ENCODE results near the gene C6orf15.

The C6orf15 gene

DNA sequence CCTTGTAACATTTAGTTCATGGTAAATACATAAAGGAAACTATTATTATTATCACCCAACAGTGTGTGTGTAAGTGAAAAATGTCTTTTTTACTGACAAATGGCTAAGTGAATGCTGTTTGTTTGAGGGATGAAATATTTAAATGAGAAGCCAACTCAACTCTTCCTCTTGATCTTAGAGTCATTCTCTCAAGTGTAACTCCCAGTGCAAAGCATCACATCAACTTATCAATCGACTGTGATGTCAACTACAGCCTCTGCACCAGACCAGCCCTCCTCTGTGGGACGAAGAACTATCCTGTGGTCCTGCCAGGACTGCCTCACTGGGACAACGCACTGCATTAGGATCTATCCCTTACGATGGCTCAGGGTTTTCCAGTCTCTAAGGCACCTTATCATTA, 5.3 kb downstream of the C6orf15 start:
- DNase-seq (ENCODE audit: low spot score) = no peak

DNA sequence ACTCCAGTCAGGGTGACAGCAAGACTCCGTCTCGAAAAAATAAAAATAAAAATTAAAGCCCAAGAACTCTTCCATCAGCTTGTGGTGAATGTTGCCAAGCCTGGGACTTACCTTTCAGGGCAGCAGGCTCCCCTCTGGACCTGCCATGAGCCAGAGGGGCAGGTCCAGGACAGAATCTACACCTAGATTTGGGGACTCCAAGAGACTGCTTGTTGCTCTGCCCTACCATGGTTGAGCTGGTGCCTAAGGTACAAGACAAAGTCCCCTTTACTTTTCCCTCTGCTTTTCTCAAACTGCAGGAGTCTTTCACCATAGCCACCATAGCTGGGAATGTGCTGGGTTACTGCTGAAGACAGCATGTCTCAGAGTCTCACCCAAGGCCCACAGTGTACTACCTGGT, 9.2 kb downstream of the C6orf15 start:
- no peak for DNase-seq (ENCODE audit: low spot score)

DNA sequence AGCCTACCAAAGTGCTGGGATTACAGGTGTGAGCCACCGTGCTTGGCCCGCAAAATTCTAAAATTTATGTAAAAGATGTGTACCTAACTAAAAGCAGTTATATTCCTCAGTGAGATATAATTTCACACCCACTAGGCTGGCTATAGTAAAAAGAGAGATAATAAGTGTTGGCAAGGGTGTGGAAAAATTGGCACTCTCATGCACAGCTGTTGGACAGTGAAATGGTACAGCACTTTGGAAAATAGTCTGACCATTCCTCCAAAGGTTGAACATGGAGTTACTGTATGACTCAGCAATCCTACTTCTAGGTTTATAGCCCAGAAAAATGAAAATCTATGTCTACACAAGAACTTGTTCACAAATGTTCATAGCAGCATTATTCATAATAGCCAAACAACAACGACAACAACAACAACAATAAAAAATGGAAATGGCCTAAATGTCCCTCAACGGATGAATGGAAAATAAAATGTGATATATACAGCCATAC, 13.9 kb downstream of the C6orf15 start:
- no peak for DNase-seq (ENCODE audit: low spot score)

DNA sequence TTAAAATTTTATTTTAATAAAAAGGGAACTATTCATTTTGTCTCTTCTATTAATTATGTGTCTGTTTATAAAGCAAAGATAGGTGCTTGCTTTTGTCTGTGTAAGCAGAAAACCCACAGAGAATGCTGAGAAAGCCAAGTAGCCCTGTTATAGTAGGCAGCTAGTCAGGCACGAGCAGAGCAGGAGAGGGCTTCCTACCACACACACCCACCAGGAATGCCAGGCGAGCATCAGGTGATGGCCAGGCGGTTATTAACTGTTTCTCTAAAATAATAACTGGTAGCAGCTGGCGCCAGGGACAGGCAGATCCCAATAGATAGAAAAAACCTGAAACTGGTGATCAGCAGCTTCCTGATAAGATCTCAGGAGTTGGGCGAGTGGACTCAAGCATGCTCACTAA, 15.7 kb downstream of the C6orf15 start:
- DNase-seq (ENCODE audit: low spot score) = no peak

DNA sequence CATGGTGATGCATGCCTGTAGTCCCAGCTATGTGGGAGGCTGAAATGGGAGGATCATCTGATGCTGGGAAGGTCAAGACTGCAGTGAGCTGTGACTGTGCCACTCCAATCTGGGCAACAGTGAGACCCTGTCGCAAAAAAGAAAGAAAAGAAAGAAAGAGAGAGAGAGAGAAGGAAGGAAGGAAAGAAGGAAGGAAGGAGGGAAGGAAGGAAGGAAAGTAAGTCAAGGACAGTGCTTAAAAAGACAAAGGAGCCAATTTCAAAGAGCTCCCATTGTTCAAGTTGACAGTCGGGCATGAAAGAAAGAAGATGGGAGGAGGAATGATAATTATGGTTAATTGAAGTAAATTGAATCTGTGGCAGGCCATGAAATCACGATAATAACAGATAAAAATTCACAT, 16.2 kb downstream of the C6orf15 start:
- no peak for DNase-seq (ENCODE audit: low spot score)

DNA sequence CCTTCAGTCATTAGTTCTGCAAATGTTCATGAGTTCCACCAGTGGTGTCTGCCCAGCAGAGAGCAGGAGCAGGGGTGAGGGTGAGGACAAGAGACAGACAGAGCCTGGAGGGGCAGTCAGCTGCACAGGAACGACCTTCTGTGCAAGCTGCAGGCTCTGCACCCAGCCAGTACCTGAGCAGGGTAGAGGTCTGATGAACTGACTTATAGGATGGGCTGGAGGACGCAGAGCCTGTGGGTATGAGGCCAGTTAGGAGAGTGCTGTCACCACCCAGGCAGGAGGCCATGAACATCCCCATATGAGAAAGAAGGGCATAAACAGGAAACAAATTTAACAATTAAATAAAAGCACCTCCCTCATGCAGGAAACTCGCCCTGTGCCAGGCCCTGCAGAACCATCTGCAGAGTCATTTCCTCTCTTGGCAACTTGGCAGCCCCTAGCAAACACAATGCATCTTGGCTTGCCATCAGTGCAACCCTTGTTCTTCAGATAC, 17.9 kb downstream of the C6orf15 start:
- DNase-seq (ENCODE audit: low spot score) = peak; percentile 61

DNA sequence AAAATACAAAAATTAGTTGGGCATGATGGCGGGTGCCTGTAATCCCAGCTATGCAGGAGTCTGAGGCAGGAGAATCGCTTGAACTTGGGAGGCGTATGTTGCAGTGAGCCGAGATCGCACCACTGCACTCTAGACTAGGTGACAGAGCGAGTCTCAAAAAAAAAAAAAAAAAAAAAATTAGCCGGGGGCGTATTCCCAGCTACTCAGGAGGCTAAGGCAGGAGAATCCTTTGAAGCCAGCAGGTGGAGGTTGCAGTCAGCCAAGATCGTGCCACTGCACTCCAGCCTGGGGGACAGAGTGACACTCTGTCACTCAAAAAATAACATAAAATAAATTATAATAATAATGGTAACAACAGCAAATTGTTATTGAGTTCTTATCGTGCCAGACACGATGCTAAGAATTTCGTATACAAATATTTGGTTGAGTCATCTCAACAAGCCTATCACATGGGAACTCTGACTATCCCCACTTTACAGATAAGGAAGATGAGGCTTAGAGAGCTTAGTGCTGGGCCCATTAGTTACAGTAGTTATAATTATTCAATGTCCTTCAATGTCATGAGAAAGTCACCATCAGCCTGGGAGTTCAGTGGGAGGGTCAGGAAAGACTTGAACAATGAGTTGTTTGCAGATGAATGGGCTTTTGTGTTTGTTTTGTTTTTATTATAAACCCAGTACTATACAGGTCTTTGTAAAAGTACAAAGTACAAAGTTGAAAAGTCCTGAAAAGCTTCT, 19.4 kb downstream of the C6orf15 start:
- DNase-seq (ENCODE audit: low spot score) = no peak

DNA sequence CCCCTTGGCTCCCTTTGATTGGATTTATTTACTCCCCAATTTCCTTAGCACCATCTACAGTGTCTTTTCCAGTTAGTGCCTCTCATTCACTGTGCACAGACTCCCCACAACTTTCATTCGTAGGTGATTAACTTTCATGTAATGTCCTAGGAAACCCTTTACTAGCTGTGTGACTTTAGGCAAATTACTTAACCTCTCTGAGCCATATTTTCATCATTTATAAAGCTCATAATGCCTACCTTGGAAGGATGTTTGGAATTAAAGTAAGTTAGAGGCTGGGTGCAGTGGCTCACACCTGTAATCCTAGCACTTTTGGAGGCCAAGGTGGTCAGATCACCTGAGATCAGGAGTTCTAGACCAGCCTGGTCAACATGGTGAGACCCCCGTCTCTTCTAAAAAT, 20.1 kb downstream of the C6orf15 start:
- no peak for DNase-seq (ENCODE audit: low spot score)

DNA sequence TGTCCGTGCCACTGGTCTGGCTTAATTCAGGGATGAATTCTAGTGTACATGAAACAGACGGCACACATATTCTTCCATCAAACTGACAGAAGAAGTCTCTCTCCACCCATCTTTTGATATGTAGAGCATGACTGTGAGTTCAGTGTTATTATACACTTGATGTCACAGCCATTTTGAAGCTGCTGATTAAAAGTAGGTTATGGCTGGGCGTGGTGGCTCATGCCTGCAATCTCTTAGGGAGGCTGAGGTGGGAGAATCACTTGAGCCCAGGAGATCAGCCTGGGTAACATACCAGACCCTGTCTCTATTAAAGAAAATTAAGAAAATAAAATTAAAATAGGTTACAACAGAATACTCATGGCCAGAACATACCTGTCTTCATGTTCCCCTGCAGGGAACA, 20.7 kb downstream of the C6orf15 start:
- no peak for DNase-seq (ENCODE audit: low spot score)

DNA sequence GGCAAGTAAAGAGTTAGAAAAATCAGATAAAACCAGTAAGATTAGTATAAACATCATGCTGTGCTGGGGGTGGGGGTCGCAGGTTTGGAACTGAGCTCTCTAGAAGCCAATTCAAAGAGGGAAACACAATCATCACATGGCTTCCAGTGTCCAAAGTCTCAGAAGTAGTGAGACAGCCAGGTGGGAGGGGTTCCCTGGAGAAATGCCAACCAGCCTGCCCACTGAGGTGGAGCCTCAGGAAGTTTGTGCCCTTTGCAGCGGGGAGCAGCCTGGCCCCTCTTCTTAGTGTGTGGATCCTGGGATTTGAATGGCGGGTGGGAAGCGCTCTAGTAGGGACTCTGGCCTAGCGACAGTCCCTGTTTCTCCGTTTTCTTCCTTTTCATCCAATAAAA, 21.4 kb downstream of the C6orf15 start:
- DNase-seq (ENCODE audit: low spot score) = no peak

DNA sequence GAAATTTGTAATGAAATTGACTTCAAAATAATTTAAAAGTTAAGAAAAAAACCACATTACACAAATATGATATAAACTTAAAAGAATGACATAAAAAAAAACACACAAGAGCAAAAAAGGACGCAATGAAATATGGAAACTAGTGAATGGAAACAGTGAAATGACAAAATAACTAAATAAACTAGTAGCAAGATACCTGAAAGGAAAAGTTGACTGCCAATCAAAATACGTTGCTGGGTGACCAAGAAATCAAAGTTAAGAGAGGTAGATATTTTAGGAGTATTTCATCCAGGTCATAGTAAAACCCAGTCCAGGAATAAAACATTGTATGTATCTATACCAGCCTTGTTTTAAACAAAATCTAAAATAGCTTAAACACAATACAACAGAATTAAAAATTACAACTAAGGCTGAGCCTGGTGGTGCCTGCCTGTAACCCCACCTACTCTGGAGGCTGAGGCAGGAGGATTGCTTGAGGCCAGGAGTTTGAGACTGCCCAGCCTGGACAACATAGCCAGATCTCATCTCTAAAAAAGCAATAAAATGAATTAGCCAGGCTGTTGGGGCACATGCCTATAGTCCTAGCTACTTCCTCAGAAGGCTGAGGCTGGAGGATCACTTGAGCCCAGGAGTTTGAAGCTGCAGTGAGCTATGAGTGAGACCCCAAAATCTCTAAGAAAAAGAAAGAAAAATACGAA, 22.0 kb downstream of the C6orf15 start:
- no peak for DNase-seq (ENCODE audit: low spot score)

DNA sequence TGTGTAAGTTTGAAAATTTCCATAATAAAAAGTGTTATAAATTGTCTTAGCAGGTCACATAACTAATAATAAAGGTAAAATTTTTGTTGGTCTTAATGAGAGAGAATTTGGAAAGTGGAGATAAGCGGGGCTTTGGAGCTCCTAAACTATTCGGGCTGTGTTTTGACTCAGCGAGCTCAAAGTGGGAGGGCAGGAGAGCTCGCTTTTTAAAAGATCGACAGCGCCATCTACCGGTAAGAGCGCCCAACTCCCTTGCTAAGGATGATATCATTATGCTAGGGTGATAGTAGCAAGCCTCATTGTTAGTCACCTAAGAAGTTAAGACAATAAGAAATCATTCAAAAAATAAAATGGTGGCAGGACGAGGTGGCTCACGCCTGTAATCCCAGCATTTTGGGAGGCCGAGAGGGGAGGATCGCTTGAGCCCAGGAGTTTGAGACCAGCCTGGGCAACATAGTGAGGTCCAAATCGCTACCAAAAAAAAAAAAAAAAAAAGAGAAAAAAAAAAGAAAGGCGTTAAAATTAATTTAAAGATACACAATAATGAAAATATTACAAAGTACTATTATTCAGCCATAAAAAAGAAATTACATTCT, 24.8 kb downstream of the C6orf15 start:
- peak; percentile 87 for DNase-seq (ENCODE audit: low spot score)

DNA sequence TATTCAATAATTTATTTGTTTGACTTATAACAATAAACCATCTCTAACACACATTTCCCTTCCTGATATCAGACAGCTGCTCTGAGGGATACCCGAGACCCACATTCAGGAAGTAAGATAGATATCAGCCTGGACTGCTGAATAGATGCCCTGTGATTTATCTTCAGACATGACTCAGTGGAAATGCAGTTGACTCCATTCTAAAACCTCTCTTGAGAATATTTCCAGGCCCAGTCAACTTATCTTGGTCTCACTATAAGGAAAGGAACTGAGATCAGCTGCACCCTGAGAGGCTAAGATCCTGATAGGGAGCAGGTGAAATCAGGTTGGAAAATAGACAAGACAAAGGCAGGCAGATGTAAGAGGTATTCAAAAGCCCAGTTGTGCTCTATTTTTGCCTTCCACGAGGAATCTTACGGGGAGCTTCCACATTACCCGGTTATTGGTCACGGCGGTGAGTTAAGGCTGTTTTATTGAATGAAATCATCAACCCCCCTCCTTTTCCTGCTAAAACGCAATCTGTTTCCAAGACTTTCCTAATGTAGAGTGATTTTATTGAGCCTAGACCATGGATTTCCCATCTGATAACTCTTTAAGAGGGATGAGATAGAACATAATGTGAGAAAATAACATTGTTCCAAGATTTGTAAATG, 25.5 kb downstream of the C6orf15 start:
- DNase-seq (ENCODE audit: low spot score) = no peak

DNA sequence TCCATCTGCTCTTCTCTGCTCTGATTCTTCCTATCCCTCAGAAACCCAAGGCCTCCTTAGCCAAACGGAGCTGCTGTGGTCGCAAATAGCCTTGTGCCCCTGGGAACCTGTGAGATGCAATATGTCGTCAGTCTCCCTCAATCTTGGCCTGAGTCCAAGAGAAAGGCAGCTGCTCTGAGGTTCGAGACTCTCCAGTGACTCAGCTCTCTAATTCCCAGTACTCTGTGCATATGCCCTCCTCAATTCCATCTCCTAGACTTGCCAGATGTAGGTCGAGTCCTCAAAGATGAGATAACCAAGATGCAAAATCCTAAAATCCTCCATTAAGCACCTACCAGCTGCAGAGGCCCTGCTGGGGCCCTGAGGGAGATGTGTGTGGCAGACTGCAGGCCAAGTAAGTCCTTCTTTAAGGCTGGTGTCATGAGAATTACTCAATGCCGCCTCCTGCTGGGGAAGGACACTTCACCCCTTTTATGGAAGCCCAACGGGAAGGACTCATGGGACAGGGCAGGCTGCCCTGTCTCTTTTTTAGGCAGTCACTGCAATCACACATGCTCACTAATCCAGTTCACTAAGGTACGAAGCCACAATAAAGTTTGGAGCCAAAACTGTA, 28.5 kb downstream of the C6orf15 start:
- peak; percentile 39 for DNase-seq (ENCODE audit: low spot score)

DNA sequence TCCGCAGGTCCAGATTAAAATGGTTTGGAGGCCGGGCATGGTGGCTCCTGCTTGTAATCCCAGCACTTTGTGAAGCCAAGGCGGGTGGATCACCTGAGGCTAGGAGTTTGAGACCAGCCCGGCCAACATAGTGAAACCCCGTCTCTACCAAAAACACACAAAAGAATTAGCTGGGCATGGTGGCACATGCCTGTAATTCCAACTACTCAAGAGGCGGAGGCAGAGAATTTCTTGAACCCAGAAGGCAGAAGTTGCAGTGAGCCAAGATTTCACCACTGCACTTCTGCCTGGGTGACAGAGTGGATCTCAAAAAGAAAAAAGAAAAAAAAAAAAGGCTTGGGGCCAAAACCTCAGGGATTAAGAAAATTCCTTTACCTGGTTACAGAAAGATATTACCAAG, 30.5 kb downstream of the C6orf15 start:
- no peak for DNase-seq (ENCODE audit: low spot score)

DNA sequence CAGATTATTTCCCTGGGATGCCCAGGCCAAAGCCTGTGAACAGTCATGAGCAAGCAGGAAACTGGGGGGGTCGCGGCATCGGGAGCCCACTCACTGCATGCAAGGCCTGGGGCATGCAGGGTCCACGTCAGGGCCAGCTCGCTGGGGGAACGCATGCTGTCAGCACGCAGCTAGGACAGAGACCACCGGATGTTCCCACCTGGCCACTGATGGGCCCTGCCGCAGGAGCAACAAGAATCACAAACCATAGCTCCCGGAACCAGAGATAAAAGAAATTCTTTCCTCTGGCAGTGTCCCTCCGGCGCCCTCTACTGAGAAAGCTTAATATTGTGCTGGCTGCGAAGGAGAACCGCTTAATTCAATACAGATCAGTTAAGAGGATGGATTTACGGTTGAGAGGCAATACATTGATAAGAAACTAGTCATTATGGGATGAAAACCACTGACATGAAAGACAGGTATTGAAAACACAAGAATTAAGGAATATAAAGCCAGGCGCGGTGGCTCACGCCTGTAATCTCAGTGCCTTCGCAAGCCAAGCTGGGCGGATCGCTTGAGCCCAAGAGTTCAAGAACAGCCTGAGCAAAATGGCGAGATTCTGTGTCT, 32.6 kb downstream of the C6orf15 start:
- DNase-seq (ENCODE audit: low spot score) = peak; percentile 77

DNA sequence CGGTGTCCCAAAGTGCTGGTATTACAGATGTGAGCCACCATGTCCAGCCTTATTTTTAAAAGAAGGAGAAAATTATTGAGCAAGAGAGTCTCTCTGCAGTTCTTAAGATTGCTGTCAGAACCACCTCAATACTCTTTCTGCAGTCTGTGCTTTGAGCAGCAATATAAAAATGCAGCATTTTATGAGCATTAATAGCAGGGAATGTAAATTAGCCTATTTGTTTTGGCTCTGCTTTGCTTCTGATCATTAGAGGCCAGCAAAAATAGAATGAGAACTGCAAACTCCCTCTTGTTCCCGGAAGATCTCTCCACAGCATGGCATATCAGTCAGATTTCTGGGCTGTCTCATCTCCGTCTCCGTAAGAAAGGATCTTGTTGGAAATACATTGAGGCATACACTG, 35.8 kb downstream of the C6orf15 start:
- no peak for DNase-seq (ENCODE audit: low spot score)

DNA sequence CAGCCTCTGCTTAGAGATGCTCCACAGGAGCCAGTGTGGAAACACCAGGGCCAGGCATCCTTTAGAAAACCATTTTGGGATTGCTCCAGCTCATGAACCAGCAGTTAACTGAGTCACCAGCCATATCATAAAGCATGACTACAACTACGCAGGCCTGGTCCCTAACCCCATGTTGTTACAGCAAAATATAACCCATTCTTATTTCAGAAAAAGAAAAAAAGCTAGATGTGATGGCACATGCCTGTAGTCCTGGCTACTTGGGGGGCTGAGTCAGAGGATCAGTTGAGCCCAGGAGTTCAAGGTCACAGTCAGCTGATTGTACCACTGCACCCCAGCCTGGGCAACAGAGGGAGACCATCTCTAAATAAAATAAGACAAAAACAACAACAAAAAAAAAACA, 36.8 kb downstream of the C6orf15 start:
- no peak for DNase-seq (ENCODE audit: low spot score)

DNA sequence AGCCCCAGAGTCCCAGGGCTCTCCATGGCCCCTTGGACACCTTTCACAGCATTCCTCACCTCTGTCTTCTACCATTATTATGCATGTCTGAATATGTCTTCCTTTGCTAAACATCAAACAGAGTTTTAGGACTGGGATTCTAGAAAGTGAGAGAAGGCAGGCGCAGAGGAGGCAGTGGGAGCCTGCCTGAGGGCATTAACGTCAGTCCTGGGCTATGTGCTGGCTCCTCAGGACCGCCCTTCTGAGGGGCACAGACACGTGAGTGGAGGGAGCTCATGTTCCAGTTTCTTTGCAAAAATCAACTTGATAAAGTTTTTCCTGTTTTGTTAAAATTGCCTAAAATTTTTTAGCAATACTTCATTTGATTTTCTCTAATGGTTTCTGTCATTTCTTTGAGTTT, 38.0 kb downstream of the C6orf15 start:
- DNase-seq (ENCODE audit: low spot score) = no peak

DNA sequence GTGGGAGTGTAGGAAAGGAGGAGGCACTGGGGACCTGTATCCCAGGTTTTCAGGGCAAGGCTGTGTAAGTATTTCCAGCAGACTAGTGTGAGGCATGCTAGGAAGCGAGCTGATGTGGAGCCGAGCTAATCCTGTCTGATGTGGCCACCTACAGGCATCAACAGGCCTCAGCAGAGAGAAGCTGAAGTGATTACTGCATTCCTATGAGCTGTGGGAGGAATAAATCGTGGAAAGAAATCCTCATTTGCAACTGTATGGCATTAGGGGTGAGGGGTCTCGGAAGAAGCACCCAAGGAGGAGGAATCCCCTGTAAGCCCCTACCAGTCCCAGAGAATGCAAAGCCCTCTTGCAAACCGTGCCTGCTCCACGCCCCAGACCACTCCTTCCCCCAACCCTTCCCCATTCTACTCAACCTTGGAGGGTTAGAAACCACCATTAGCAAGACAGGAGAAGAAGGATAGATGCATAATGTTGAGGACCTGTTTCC, 41.6 kb downstream of the C6orf15 start:
- no peak for DNase-seq (ENCODE audit: low spot score)

DNA sequence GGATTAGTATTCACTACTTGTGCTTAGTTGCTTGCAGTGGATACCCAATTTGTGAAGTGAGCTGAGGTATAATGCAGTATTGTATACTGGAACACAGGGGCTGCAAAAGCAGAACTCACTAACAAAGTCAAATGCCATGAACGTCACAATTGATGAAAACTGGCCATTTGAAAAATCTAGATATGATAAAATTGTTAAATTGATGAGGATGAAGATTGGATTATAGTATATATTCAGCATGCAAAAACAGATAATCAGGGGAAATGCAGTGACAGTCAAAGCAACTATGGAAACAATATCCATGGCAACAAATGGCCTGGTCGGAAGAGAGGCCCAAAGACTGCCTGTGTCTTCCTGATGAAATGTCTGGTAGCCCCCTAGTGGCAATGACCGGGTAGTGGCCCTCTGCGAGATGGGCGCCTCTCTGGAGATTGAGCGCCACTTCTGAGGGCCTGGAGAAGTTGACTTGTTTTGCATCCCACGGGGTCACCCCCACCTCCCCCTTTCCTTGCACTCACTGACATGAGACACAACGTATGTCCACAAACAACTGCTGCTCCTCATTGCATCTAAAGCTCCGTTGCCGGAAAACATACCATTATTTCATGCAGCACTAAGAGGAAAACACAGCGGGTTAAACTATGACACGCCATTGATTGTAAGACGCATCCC, 43.6 kb downstream of the C6orf15 start:
- DNase-seq (ENCODE audit: low spot score) = peak; percentile 69

Data from CD4-positive, alpha-beta T cell treated with Interleukin-2 at 100 ng/mL for 4 hours (primary cell).